ENCODE data around the gene TBCEL. TPM values are rescaled to one million over a fixed set of nuclear protein-coding genes. Genes with fewer than 3 reads are reported as not detected.

Gene TBCEL
- polyA plus RNA-seq, 1 donor (not counting 4 experiments of a cell fraction or from before 2014, with no cell fraction given) = 15.1 TPM

- Histone ChIP-seq H3K27ac (ENCODE audit: control insufficient read depth, insufficient read depth, low read length) (no peak overlapping the region), H3K4me3 (ENCODE audit: control insufficient read depth in 2 of 3, extremely low read depth in 1 of 3, insufficient read depth in 2 of 3, low read depth in 1 of 3, low read length in 3 of 3) (no peak overlapping the region), H3K79me2 (ENCODE audit: control insufficient read depth, insufficient read depth, low read length) (no peaks in the 10 kb centered on the region), H3K9me3 (ENCODE audit: control insufficient read depth, low read depth, low read length) (no peaks in the 10 kb centered on the region), H3K27me3 (ENCODE audit: control insufficient read depth, extremely low read depth, insufficient read depth, low read length) (peaks cover 13% of the 10 kb centered on the region), H3K36me3 (ENCODE audit: control insufficient read depth in 2 of 2, extremely low read depth in 1 of 2, insufficient read depth in 2 of 2, low read length in 2 of 2) (no peaks in the 10 kb centered on the region), H2AFZ (ENCODE audit: control insufficient read depth, low read length) (no peak overlapping the region), H3K4me2 (ENCODE audit: control insufficient read depth, extremely low read depth, insufficient read depth, low read depth, low read length) (no peak overlapping the region), H3K9ac (ENCODE audit: control insufficient read depth, extremely low read depth, insufficient read depth, low read length) (no peak overlapping the region), H3K4me1 (ENCODE audit: control insufficient read depth, extremely low read depth, insufficient read depth, low read length) (no peaks in the 10 kb centered on the region), H4K20me1 (ENCODE audit: control insufficient read depth, extremely low read depth, insufficient read depth, low read length) (no peaks in the 10 kb centered on the region), H3K9me1 (ENCODE audit: control insufficient read depth, extremely low read depth, insufficient read depth, low read length) (no peaks in the 10 kb centered on the region)
- DNase-seq (ENCODE audit: low read depth, low spot score) (no peak), FAIRE-seq (no peak)
- dilution Hi-C loops (cut with MboI; ENCODE audit: extremely low pct_ligation_motif_present, low sequenced_read_pairs) = no loop called here
- TF ChIP-seq EZH2 (IDR thresholded peaks at IDR 0.05; ENCODE audit: low read length) (no peak), CTCF (optimal IDR thresholded peaks at IDR 0.05 in 1 of 3, IDR thresholded peaks at IDR 0.05 in 1 of 3, conservative IDR thresholded peaks at IDR 0.05 in 1 of 3; ENCODE audit: extremely low read depth in 1 of 3, insufficient read depth in 2 of 3, low read length in 3 of 3) (no peak)
Measured at GRCh38 chr11:120978701-120979100, 45.2 kb upstream of the TBCEL start.

GRCh38 chr11:120985718-120986569, 38.0 kb upstream of the TBCEL start:
- H2AFZ ChIP-seq (ENCODE audit: control insufficient read depth, low read length) = peak overlapping the region; percentile 77
- no peak for FAIRE-seq

More at GRCh38 chr11:120985718-120986569, 38.0 kb upstream of the TBCEL start:
- Histone ChIP-seq H3K9ac (ENCODE audit: control insufficient read depth, extremely low read depth, insufficient read depth, low read length) (no peak overlapping the region), H4K20me1 (ENCODE audit: control insufficient read depth, extremely low read depth, insufficient read depth, low read length) (no peaks in the 10 kb centered on the region), H3K9me3 (ENCODE audit: control insufficient read depth, low read depth, low read length) (no peaks in the 10 kb centered on the region), H3K4me2 (ENCODE audit: control insufficient read depth, extremely low read depth, insufficient read depth, low read depth, low read length) (peak overlapping the region; percentile 73), H3K36me3 (ENCODE audit: control insufficient read depth in 2 of 2, extremely low read depth in 1 of 2, insufficient read depth in 2 of 2, low read length in 2 of 2) (no peaks in the 10 kb centered on the region), H3K79me2 (ENCODE audit: control insufficient read depth, insufficient read depth, low read length) (no peaks in the 10 kb centered on the region), H3K9me1 (ENCODE audit: control insufficient read depth, extremely low read depth, insufficient read depth, low read length) (no peaks in the 10 kb centered on the region), H3K4me3 (ENCODE audit: control insufficient read depth in 2 of 3, extremely low read depth in 1 of 3, insufficient read depth in 2 of 3, low read depth in 1 of 3, low read length in 3 of 3) (peak overlapping the region; percentile 32 to 57 (median 37)), H3K27me3 (ENCODE audit: control insufficient read depth, extremely low read depth, insufficient read depth, low read length) (peaks cover 24% of the 10 kb centered on the region), H3K4me1 (ENCODE audit: control insufficient read depth, extremely low read depth, insufficient read depth, low read length) (no peaks in the 10 kb centered on the region), H3K27ac (ENCODE audit: control insufficient read depth, insufficient read depth, low read length) (no peak overlapping the region)
- TF ChIP-seq CTCF (optimal IDR thresholded peaks at IDR 0.05 in 1 of 3, IDR thresholded peaks at IDR 0.05 in 1 of 3, conservative IDR thresholded peaks at IDR 0.05 in 1 of 3; ENCODE audit: extremely low read depth in 1 of 3, insufficient read depth in 2 of 3, low read length in 3 of 3) (peak in 2 of 3 experiments; percentile 27 to 36), EZH2 (IDR thresholded peaks at IDR 0.05; ENCODE audit: low read length) (no peak)
- peak; percentile 9 for DNase-seq (ENCODE audit: low read depth, low spot score)
- dilution Hi-C loops (cut with MboI; ENCODE audit: extremely low pct_ligation_motif_present, low sequenced_read_pairs) = no loop called here

Measured in keratinocyte (primary cell).